Ovary (tissue), 9 donors: ENCODE measurements around the gene YTHDC2. TPM values are rescaled to one million over a fixed set of nuclear protein-coding genes. Genes with fewer than 3 reads are reported as not detected.

Experiments used
- DNase-seq, 5 donors: peaks; one replicate each; pipeline ENCODE4 v3.0.0-alpha.2; 2019 to 2020
- H3K27ac ChIP-seq, 2 donors: fragments of 200-600 bp; one replicate each; pipeline versions ENCODE4 v1.5.1 to v1.8.0; 2019 to 2022
- H3K27me3 ChIP-seq: fragments of 200-600 bp; one replicate; pipeline ENCODE4 v1.8.0; 2022
- H3K36me3 ChIP-seq: fragments of 200-600 bp; sonication (generic); one replicate; pipeline ENCODE4 v1.5.1; 2019
- H3K4me1 ChIP-seq: one replicate; pipeline ENCODE4 v1.8.1; 2013; ENCODE audit warnings: mild to moderate bottlenecking, moderate library complexity; ENCODE audit not compliant: insufficient read depth
- H3K4me3 ChIP-seq: fragments of 200-600 bp; sonication (generic); one replicate; pipeline ENCODE4 v1.5.1; 2017
- H3K9me3 ChIP-seq, 2 donors: fragments of 200-600 bp in 1 of 2; sonication (generic) in 1 of 2; one replicate each; pipeline versions ENCODE4 v1.5.1 to v1.8.1; 2013 to 2019; ENCODE audit warnings: mild to moderate bottlenecking in 1 of 2, moderate library complexity in 1 of 2
- EP300 ChIP-seq: sonication (generic); formaldehyde crosslinking; IDR thresholded peaks from one replicate; pipeline ENCODE4 v1.6.1; 2017; ENCODE audit warnings: antibody characterized with exemption
- POLR2A ChIP-seq: fragments of 450-650 bp; IDR thresholded peaks from one replicate; pipeline ENCODE4 v1.6.1; 2017; ENCODE audit warnings: antibody characterized with exemption, mild to moderate bottlenecking, moderate library complexity
- WGBS, 3 donors: extraction: QIAGEN DNeasy Blood & Tissue Kit in 1 of 3; methylation state at CpG; one replicate each; pipeline versions ENCODE4 v1.1.5 to v1.1.7; 2013 to 2017; 5-methylcytosine and 5-hydroxymethylcytosine counted together
- intact Hi-C, 4 donors: fragments of 100-400 bp; cut with DNase I; formaldehyde crosslinking; loops; one replicate each; pipeline versions ENCODE4 v1.11.0 to v1.15.1; 2022 to 2023
- polyA plus RNA-seq, 2 donors: library from polyadenylated mRNA; stranded (reverse); fragments of 200-250 nt in 1 of 2; fragments of 350-450 nt in 1 of 2; fragmentation: Illumina TruSeq in 1 of 2; extraction: RNeasy Lipid Tissue Mini Kit (QIAGEN cat#74804) in 1 of 2; gene quantifications; one replicate each; pipeline ENCODE4 v1.2.3, GENCODE V29; 2013 to 2014
- total RNA-seq, 7 donors: library from RNA; depleted of rRNA in 2 of 7; stranded (reverse); fragments of >200 nt in 2 of 7; fragmentation: NEBNext Ultra II Directional in 3 of 7; extraction: Animal tissue kit (Norgen Biotek cat#: 25700) in 3 of 7; gene quantifications; one replicate each; pipeline versions ENCODE4 v1.1.0 to v1.2.4, GENCODE V29; 2016 to 2023
- TF ChIP-seq, protein P1 (sequence below), 3 donors: fragments of 450-650 bp in 2 of 3; fragments of 200-600 bp in 1 of 3; IDR thresholded peaks; one replicate each; pipeline versions ENCODE4 v1.5.1 to v1.8.0; 2016 to 2022; ENCODE audit warnings: antibody characterized with exemption in 3 of 3, mild to moderate bottlenecking in 1 of 3
- donor health status: DM: no; HTN: no; CAD: no; lungs with moderate emphysema.
- donor health status: DM: no; HTN: no; CAD: no.
- donor health status: Bipolar disorder and iron deficiency.
- donor health status: DM: yes; HTN: yes; CAD: no.
- donor health status: DM: no; HTN: no; CAD: no.
- donor health status: DM: yes; HTN: yes; CAD: no.

YTHDC2 gene
- total and polyA plus RNA-seq, 9 donors: 9.1 to 36.2 (median 23.7) TPM

- TF ChIP-seq, protein P1, sequence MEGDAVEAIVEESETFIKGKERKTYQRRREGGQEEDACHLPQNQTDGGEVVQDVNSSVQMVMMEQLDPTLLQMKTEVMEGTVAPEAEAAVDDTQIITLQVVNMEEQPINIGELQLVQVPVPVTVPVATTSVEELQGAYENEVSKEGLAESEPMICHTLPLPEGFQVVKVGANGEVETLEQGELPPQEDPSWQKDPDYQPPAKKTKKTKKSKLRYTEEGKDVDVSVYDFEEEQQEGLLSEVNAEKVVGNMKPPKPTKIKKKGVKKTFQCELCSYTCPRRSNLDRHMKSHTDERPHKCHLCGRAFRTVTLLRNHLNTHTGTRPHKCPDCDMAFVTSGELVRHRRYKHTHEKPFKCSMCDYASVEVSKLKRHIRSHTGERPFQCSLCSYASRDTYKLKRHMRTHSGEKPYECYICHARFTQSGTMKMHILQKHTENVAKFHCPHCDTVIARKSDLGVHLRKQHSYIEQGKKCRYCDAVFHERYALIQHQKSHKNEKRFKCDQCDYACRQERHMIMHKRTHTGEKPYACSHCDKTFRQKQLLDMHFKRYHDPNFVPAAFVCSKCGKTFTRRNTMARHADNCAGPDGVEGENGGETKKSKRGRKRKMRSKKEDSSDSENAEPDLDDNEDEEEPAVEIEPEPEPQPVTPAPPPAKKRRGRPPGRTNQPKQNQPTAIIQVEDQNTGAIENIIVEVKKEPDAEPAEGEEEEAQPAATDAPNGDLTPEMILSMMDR (IDR thresholded peaks at IDR 0.05): no peak
- no peak for TF ChIP-seq POLR2A
- TF ChIP-seq EP300: no peak
- Histone ChIP-seq H3K4me3 (no peak overlapping the region), H3K36me3 (no peaks in the 10 kb centered on the region), H3K9me3 (no peaks in the 10 kb centered on the region), H3K27me3 (no peaks in the 10 kb centered on the region), H3K4me1 (no peaks in the 10 kb centered on the region), H3K27ac (no peak overlapping the region)
- WGBS, 3 donors: 61 to 71% (median 70%) methylated on average over 3 of the region's 3 CpGs
- no peak for DNase-seq
- intact Hi-C loops: no loop called here
These were observed 33.2 kb downstream of the YTHDC2 start for GRCh38 chr5:113546703-113547183.

GRCh38 chr5:113548396-113548795 is 34.9 kb downstream of the YTHDC2 start:
- Histone ChIP-seq H3K4me3 (no peak overlapping the region), H3K4me1 (no peaks in the 10 kb centered on the region), H3K36me3 (no peaks in the 10 kb centered on the region), H3K27me3 (no peaks in the 10 kb centered on the region), H3K9me3 (no peaks in the 10 kb centered on the region), H3K27ac (no peak overlapping the region)
- intact Hi-C loops: no loop called here
- TF ChIP-seq EP300: no peak
- no peak for TF ChIP-seq POLR2A
- TF ChIP-seq, protein P1 (IDR thresholded peaks at IDR 0.05): no peak
- DNase-seq: no peak
- 69 to 97% (median 69%) methylated on average over 2 of the region's 2 CpGs for WGBS, 3 donors

GRCh38 chr5:113552137-113552536 is 38.6 kb downstream of the YTHDC2 start:
- no peak for DNase-seq
- Histone ChIP-seq H3K4me1 (no peaks in the 10 kb centered on the region), H3K27me3 (no peaks in the 10 kb centered on the region), H3K9me3 (no peaks in the 10 kb centered on the region), H3K27ac (no peak overlapping the region), H3K36me3 (no peaks in the 10 kb centered on the region), H3K4me3 (no peak overlapping the region)
- no peak for TF ChIP-seq POLR2A
- intact Hi-C loops: no loop called here
- WGBS, 3 donors: 95 to 100% (median 100%) methylated on average over 1 of the region's 1 CpG

GRCh38 chr5:113552620-113553019 is 39.1 kb downstream of the YTHDC2 start:
- H3K27ac ChIP-seq: no peak overlapping the region
- H3K4me3 ChIP-seq: no peak overlapping the region
- TF ChIP-seq, protein P1 (IDR thresholded peaks at IDR 0.05): no peak
- TF ChIP-seq EP300 (no peak), POLR2A (no peak)
- no peaks in the 10 kb centered on the region for H3K36me3 ChIP-seq
- H3K27me3 ChIP-seq: no peaks in the 10 kb centered on the region
- DNase-seq: no peak
- intact Hi-C loops: no loop called here
- H3K9me3 ChIP-seq: no peaks in the 10 kb centered on the region
- H3K4me1 ChIP-seq: no peaks in the 10 kb centered on the region

GRCh38 chr5:113562828-113563400 is 49.4 kb downstream of the YTHDC2 start:
- Histone ChIP-seq H3K27ac (no peak overlapping the region), H3K36me3 (no peaks in the 10 kb centered on the region), H3K4me3 (no peak overlapping the region), H3K4me1 (no peaks in the 10 kb centered on the region), H3K9me3 (no peaks in the 10 kb centered on the region), H3K27me3 (no peaks in the 10 kb centered on the region)
- no peak for DNase-seq
- intact Hi-C loops: no loop called here
- TF ChIP-seq, protein P1 (IDR thresholded peaks at IDR 0.05): no peak
- TF ChIP-seq POLR2A (no peak), EP300 (no peak)
- 97% methylated on average over 3 of the region's 3 CpGs for WGBS, 3 donors
